Skeletal muscle tissue (tissue), 4 donors: ENCODE measurements around the gene MAN2A1. TPM values are rescaled to one million over a fixed set of nuclear protein-coding genes. Genes with fewer than 3 reads are reported as not detected.

ENCODE experiments used
- H3K27ac ChIP-seq: one replicate; pipeline ENCODE4 v1.7.0; 2013; ENCODE audit warnings: mild to moderate bottlenecking, low read depth, low read length, inconsistent platforms
- H3K27me3 ChIP-seq, 3 donors: one replicate each; pipeline ENCODE4 v1.7.0; 2013; ENCODE audit warnings: low read length in 3 of 3; ENCODE audit not compliant: control insufficient read depth in 3 of 3, insufficient read depth in 3 of 3
- H3K36me3 ChIP-seq, 3 donors: one replicate each; pipeline ENCODE4 v1.7.0; 2013; ENCODE audit warnings: low read length in 3 of 3; ENCODE audit not compliant: control insufficient read depth in 3 of 3, insufficient read depth in 3 of 3
- H3K4me1 ChIP-seq, 3 donors: one replicate each; pipeline ENCODE4 v1.7.0; 2013; ENCODE audit warnings: low read length in 3 of 3, mild to moderate bottlenecking in 3 of 3; ENCODE audit not compliant: control insufficient read depth in 3 of 3, insufficient read depth in 3 of 3
- H3K4me3 ChIP-seq, 3 donors: one replicate each; pipeline ENCODE4 v1.7.0; 2013; ENCODE audit warnings: low read length in 3 of 3
- H3K9ac ChIP-seq, 3 donors: one replicate each; pipeline ENCODE4 v1.7.0; 2013; ENCODE audit warnings: low read length in 3 of 3, mild to moderate bottlenecking in 3 of 3, moderate library complexity in 2 of 3, low read depth in 1 of 3
- H3K9me3 ChIP-seq, 3 donors: one replicate each; pipeline ENCODE4 v1.7.0; 2013; ENCODE audit warnings: low read length in 3 of 3; ENCODE audit not compliant: control insufficient read depth in 3 of 3
- total RNA-seq: library from RNA; depleted of rRNA; stranded (reverse); fragments of >200 nt; gene quantifications from one replicate; pipeline ENCODE4 v1.2.3, GENCODE V29; 2014
- donor health status: Osteomylitis.

MAN2A1 gene
- total RNA-seq, 1 donor from 2014 or later = 81.4 TPM

DNA sequence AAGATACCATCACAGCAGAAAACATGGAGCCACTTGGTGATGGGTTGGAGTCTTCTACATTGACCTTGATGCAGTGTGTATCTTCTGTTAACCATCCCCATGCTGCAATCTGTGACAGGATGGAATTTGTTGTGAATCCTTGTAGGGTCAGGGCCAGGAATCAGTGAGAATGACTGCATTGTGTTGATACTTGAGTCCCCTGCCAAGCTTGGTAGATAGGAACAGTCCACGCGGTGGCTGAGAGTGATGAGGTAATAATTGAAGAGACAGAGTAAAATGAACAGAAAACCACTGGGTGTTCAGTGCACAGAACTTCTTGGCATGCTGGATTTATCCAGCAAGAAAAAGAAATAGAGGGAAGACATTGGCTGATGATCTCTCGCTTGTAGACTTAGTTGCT is 217.5 kb downstream of the MAN2A1 start:
- no peaks in the 10 kb centered on the region for H3K9me3 ChIP-seq
- no peak overlapping the region for H3K27ac ChIP-seq
- H3K4me1 ChIP-seq = no peaks in the 10 kb centered on the region
- H3K36me3 ChIP-seq = no peaks in the 10 kb centered on the region
- no peak overlapping the region for H3K9ac ChIP-seq
- no peaks in the 10 kb centered on the region for H3K27me3 ChIP-seq
- H3K4me3 ChIP-seq = no peak overlapping the region

DNA sequence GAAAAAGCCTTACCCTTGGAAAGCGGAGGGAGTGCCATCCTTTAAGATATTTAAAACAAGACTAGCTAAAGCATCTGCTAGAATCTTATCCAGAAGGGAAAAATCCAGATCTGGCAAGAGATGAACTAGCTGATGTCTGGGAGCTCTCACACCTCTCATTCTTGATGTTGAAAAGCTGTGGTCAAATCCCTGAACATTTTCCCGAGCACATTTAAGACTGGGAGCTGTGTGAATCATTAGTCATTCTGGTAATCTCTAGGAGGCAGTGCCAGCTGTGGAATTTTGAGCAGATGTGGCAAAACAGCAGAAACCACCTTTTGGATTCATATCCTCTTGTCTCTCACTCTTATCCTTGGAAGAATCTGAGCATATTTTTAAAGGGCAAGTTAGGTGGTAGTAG is 218.0 kb downstream of the MAN2A1 start:
- H3K27ac ChIP-seq = no peak overlapping the region
- H3K4me3 ChIP-seq = no peak overlapping the region
- H3K9ac ChIP-seq = no peak overlapping the region
- no peaks in the 10 kb centered on the region for H3K36me3 ChIP-seq
- no peaks in the 10 kb centered on the region for H3K4me1 ChIP-seq
- H3K27me3 ChIP-seq = no peaks in the 10 kb centered on the region
- no peaks in the 10 kb centered on the region for H3K9me3 ChIP-seq

GRCh38 chr5:109908366-109908765 is 218.6 kb downstream of the MAN2A1 start:
- no peaks in the 10 kb centered on the region for H3K36me3 ChIP-seq
- no peaks in the 10 kb centered on the region for H3K27me3 ChIP-seq
- H3K9me3 ChIP-seq = no peaks in the 10 kb centered on the region
- no peak overlapping the region for H3K4me3 ChIP-seq
- H3K9ac ChIP-seq = no peak overlapping the region
- no peaks in the 10 kb centered on the region for H3K4me1 ChIP-seq
- no peak overlapping the region for H3K27ac ChIP-seq

DNA sequence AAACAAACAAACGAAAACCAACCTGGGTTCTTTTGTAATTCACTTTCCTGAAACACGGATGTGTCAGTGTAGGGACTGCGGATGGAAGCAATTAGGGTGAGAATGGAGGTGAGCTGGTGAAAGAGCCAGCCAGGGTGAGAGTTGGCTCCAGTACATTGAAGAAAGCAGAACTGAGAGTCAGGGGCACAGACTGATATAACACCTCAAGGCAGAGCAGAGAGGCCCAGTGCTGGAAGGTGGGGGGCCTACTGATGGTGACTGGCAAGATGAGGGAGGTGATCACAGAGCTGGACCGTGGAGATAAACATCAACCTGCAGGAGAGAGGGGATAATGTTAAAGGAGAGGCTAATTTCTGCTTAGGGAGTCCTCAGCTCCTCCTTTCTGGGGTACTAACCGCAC is 221.1 kb downstream of the MAN2A1 start:
- H3K9ac ChIP-seq = no peak overlapping the region
- no peaks in the 10 kb centered on the region for H3K27me3 ChIP-seq
- H3K27ac ChIP-seq = no peak overlapping the region
- H3K36me3 ChIP-seq = no peaks in the 10 kb centered on the region
- H3K9me3 ChIP-seq = no peaks in the 10 kb centered on the region
- H3K4me3 ChIP-seq = no peak overlapping the region
- H3K4me1 ChIP-seq = no peaks in the 10 kb centered on the region

DNA sequence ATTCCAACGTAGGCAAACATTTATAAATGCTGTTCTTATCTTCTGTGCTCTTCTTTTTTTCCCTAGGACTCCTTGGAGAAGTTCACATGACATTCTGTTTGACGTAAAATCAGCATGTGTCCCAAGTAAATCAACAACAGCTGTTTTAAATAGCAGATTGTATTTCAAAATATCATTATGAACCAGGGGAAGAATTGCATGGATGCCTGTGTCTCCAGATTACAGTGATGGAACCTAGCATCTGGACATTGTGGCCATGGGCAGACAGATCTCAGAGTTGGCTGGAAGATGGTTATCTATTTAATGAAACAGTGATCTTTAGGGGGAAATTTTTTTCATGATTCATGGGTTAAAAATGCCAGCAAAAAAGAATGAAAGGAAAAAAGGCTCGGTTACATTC is 222.0 kb downstream of the MAN2A1 start:
- Histone ChIP-seq H3K4me1 (no peaks in the 10 kb centered on the region), H3K27me3 (no peaks in the 10 kb centered on the region), H3K4me3 (no peak overlapping the region), H3K9me3 (no peaks in the 10 kb centered on the region), H3K9ac (no peak overlapping the region), H3K27ac (no peak overlapping the region), H3K36me3 (no peaks in the 10 kb centered on the region)

GRCh38 chr5:109914906-109915305 is 225.2 kb downstream of the MAN2A1 start:
- Histone ChIP-seq H3K27ac (no peak overlapping the region), H3K9ac (no peak overlapping the region), H3K4me1 (no peaks in the 10 kb centered on the region), H3K27me3 (no peaks in the 10 kb centered on the region), H3K4me3 (no peak overlapping the region), H3K36me3 (no peaks in the 10 kb centered on the region), H3K9me3 (no peaks in the 10 kb centered on the region)

DNA sequence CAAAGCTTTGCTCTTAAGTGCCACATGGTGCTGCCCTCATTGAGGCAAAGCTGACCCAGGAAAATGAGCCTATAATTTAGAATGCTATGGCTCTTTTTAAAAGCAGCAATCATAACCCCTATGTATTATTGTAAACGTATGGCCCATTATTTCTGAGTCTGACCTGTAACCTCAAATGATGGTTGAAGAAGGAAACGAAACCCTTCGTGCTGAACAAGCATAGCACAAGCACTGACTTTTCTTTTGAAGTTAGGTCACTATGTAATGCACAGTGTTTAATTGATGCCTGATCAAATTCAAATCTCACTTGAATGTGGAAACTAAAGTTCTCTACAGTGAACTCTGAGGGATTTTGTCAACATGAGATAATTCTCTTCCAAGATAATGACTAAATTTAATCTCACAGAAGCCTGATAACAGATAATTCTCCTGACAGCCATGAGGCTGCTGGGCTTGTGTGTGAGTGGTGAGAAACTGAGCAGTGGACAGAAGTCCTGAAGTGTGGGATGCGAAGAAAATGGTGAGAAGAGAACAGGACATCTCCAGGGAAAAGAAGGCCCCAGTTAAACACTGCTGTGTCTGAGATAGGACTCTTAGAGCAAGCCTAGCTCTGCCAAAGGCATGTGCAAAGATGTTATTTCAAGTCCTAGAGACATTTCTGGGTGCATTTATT is 226.9 kb downstream of the MAN2A1 start:
- Histone ChIP-seq H3K9me3 (no peaks in the 10 kb centered on the region), H3K27ac (no peak overlapping the region), H3K4me1 (no peaks in the 10 kb centered on the region), H3K36me3 (no peaks in the 10 kb centered on the region), H3K4me3 (no peak overlapping the region), H3K9ac (no peak overlapping the region), H3K27me3 (no peaks in the 10 kb centered on the region)
